Measurements from ENCODE around the gene SPTB. TPM values are rescaled to one million over a fixed set of nuclear protein-coding genes. Genes with fewer than 3 reads are reported as not detected.

Gene SPTB
- total and polyA plus RNA-seq, 9 of the 15 experiments (the other 6 are each of a cell fraction or from before 2014, with no cell fraction given) = 0.21 to 45.9 (median 11.7) TPM

GRCh38 chr14:64914237-64915028 lies 34.7 kb upstream of the SPTB start, which contains the start of gene CHURC1 (continued):
- TF ChIP-seq TEAD4 (IDR thresholded peaks at IDR 0.05; ENCODE audit: low read length) (no peak), TEAD4 (CRISPR knock-in tag; IDR thresholded peaks at IDR 0.05; ENCODE audit: borderline replicate concordance) (no peak), XRCC3 (IDR thresholded peaks at IDR 0.05) (no peak), CXXC5 (CRISPR knock-in tag; IDR thresholded peaks at IDR 0.05) (peak; percentile 58), SAP30 (IDR thresholded peaks at IDR 0.05; ENCODE audit: borderline replicate concordance, insufficient read depth, low read depth, low read length, poor library complexity, severe bottlenecking) (no peak), POLR2A (conservative IDR thresholded peaks at IDR 0.05) (peak; percentile 91), NR2F6 (CRISPR knock-in tag; IDR thresholded peaks at IDR 0.05) (no peak), BACH1 (tag; IDR thresholded peaks at IDR 0.05) (no peak), ZNF146 (CRISPR knock-in tag; IDR thresholded peaks at IDR 0.05; ENCODE audit: unreplicated experiment) (no peak), RBFOX2 (IDR thresholded peaks at IDR 0.05; ENCODE audit: low read depth, low read length) (peak; percentile 94), TFE3 (CRISPR knock-in tag; IDR thresholded peaks at IDR 0.05) (no peak), OTX1 (CRISPR knock-in tag; IDR thresholded peaks at IDR 0.05) (no peak), ZNF764 (CRISPR knock-in tag; IDR thresholded peaks at IDR 0.05; ENCODE audit: low read depth) (no peak), TRIM24 (IDR thresholded peaks at IDR 0.05) (no peak), ZNF398 (CRISPR knock-in tag; IDR thresholded peaks at IDR 0.05) (no peak), ZNF311 (CRISPR knock-in tag; IDR thresholded peaks at IDR 0.05) (no peak), SRSF3 (IDR thresholded peaks at IDR 0.05; ENCODE audit: insufficient read depth, low read length) (no peak), FOXM1 (IDR thresholded peaks at IDR 0.05; ENCODE audit: low read depth) (no peak), FOXM1 (CRISPR knock-in tag; IDR thresholded peaks at IDR 0.05; ENCODE audit: low read depth) (no peak), KDM5B (IDR thresholded peaks at IDR 0.05; ENCODE audit: insufficient replicate concordance, low read depth, low read length) (peak; percentile 71), ZNF586 (CRISPR knock-in tag; conservative IDR thresholded peaks at IDR 0.05) (no peak), PPARD (CRISPR knock-in tag; IDR thresholded peaks at IDR 0.05) (no peak), MBD1 (CRISPR knock-in tag; IDR thresholded peaks at IDR 0.05) (no peak), BRD9 (IDR thresholded peaks at IDR 0.05; ENCODE audit: low read depth, partially characterized antibody) (no peak), XRCC5 (IDR thresholded peaks at IDR 0.05; ENCODE audit: low read depth, low read length) (no peak)

Data from K562 (cell line).